B cell (primary cell): ENCODE measurements around the gene ARL3. TPM values are rescaled to one million over a fixed set of nuclear protein-coding genes. Genes with fewer than 3 reads are reported as not detected.
A peak's percentile ranks its signal among the peaks of the same experiment; 100 is the strongest.

Experiments used
- ATAC-seq: fragments of 200-7000 bp; cut with Tn5 transposase; one replicate; pipeline ENCODE4 v1.10.0; 2021; ENCODE audit warnings: low read depth, mild to moderate bottlenecking, moderate number of reproducible peaks, moderate library complexity
- CTCF ChIA-PET: fragments of 350-600 bp; sonication (Branson Sonifier 250); formaldehyde crosslinking; loops from one replicate; lab custom pipeline; 2021; ENCODE audit warnings: antibody characterized with exemption, inconsistent platforms; lab: Charles Lee
- POLR2A ChIA-PET: fragments of 350-600 bp; sonication (Branson Sonifier 250); formaldehyde crosslinking; loops from one replicate; lab custom pipeline; 2021; ENCODE audit warnings: antibody characterized with exemption; lab: Charles Lee
- DNase-seq: peaks from one replicate; pipeline ENCODE4 v3.0.0; 2013
- H2AFZ ChIP-seq: 2 replicates; pipeline ENCODE4 v1.6.1; 2012; ENCODE audit warnings: mild to moderate bottlenecking, low read depth, low read length; ENCODE audit not compliant: insufficient read depth, poor library complexity, severe bottlenecking
- H3K27ac ChIP-seq, 2 donors: 1 replicate in 1 of 2; 2 replicates in 1 of 2; pipeline ENCODE4 v1.5.1; 2012 to 2013; ENCODE audit warnings: low read length in 2 of 2, mild to moderate bottlenecking in 2 of 2, moderate library complexity in 1 of 2
- H3K27me3 ChIP-seq, 4 experiments: fragments of 200-600 bp in 1 of 4; sonication (generic) in 1 of 4; replicated peaks in 1 of 4; 1 replicate in 2 of 4; 2 replicates in 2 of 4; pipeline versions ENCODE4 v1.6.1 to v1.7.0; 2013 to 2016; ENCODE audit warnings: low read length in 3 of 4, mild to moderate bottlenecking in 2 of 4, mixed read lengths in 1 of 4, moderate library complexity in 1 of 4; ENCODE audit not compliant: insufficient read depth in 4 of 4, control insufficient read depth in 3 of 4; ENCODE audit errors: control extremely low read depth in 1 of 4
- H3K36me3 ChIP-seq, 2 experiments: replicated peaks in 1 of 2; 1 replicate in 1 of 2; 2 replicates in 1 of 2; pipeline versions ENCODE4 v1.6.1 to v1.7.1; 2013; ENCODE audit warnings: low read length in 1 of 2; ENCODE audit not compliant: insufficient read depth in 2 of 2, control insufficient read depth in 1 of 2; ENCODE audit errors: control extremely low read depth in 1 of 2, extremely low read depth in 1 of 2
- H3K4me1 ChIP-seq, 2 donors: fragments of 200-600 bp in 1 of 2; sonication (generic) in 1 of 2; 1 replicate in 1 of 2; 2 replicates in 1 of 2; pipeline versions ENCODE4 v1.5.1 to v1.6.1; 2013 to 2017; ENCODE audit warnings: low read length in 2 of 2; ENCODE audit not compliant: control insufficient read depth in 2 of 2, insufficient read depth in 2 of 2
- H3K4me2 ChIP-seq: replicated peaks from 2 replicates; pipeline ENCODE3; 2012; ENCODE audit warnings: mild to moderate bottlenecking, low read depth, low read length; ENCODE audit not compliant: poor library complexity, severe bottlenecking
- H3K4me3 ChIP-seq, 5 experiments: fragments of 200-600 bp in 1 of 5; sonication (generic) in 1 of 5; 1 replicate in 3 of 5; 2 replicates in 2 of 5; pipeline versions ENCODE4 v1.5.1 to v1.7.0; 2011 to 2016; ENCODE audit warnings: low read length in 4 of 5, mild to moderate bottlenecking in 4 of 5, low read depth in 2 of 5, control low read depth in 1 of 5, moderate library complexity in 1 of 5; ENCODE audit not compliant: insufficient read depth in 1 of 5; ENCODE audit errors: control extremely low read depth in 1 of 5, extremely low read depth in 1 of 5
- H3K79me2 ChIP-seq: fragments of 200-600 bp; sonication (generic); one replicate; pipeline ENCODE4 v1.6.0; 2016; ENCODE audit warnings: low read length; ENCODE audit not compliant: control insufficient read depth, insufficient read depth
- H3K9ac ChIP-seq: fragments of 200-600 bp; sonication (generic); 2 replicates; pipeline ENCODE4 v1.6.1; 2017; ENCODE audit warnings: mild to moderate bottlenecking, low read length, moderate library complexity
- H3K9me3 ChIP-seq, 3 donors: one replicate each; pipeline versions ENCODE4 v1.6.1 to v1.7.1; 2013; ENCODE audit warnings: low read length in 2 of 3; ENCODE audit not compliant: control insufficient read depth in 2 of 3, insufficient read depth in 1 of 3; ENCODE audit errors: control extremely low read depth in 1 of 3
- H4K20me1 ChIP-seq: 2 replicates; pipeline ENCODE4 v1.6.0; 2012; ENCODE audit warnings: mild to moderate bottlenecking, low read length; ENCODE audit not compliant: insufficient read depth, control insufficient read depth, poor library complexity, severe bottlenecking
- H3K27ac Mint-ChIP-seq: one replicate; pipeline ENCODE4 v1.8.0; 2021; ENCODE audit warnings: mixed read lengths
- H3K27me3 Mint-ChIP-seq: one replicate; pipeline ENCODE4 v1.8.0; 2021; ENCODE audit warnings: mixed read lengths
- H3K4me1 Mint-ChIP-seq: one replicate; pipeline ENCODE4 v1.8.0; 2021; ENCODE audit warnings: mixed read lengths
- H3K4me3 Mint-ChIP-seq: one replicate; pipeline ENCODE4 v1.8.0; 2021; ENCODE audit warnings: mixed read lengths
- H3K9me3 Mint-ChIP-seq: one replicate; pipeline ENCODE4 v1.8.0; 2022; ENCODE audit warnings: mixed read lengths; ENCODE audit not compliant: insufficient read depth
- CTCF ChIP-seq: fragments of 200-600 bp; IDR thresholded peaks from one replicate; pipeline ENCODE4 v1.8.0; 2022; ENCODE audit warnings: antibody characterized with exemption, mild to moderate bottlenecking
- EZH2 ChIP-seq: IDR thresholded peaks from 2 replicates; pipeline ENCODE4 v1.6.1; 2012; ENCODE audit warnings: borderline replicate concordance, low read depth, mild to moderate bottlenecking, moderate library complexity, low read length; ENCODE audit not compliant: insufficient read depth, poor library complexity, severe bottlenecking
- WGBS: methylation state at CpG from one replicate; pipeline ENCODE4 v1.1.5; 2013; ENCODE audit warnings: missing lambda C conversion rate; ENCODE audit not compliant: insufficient coverage; 5-methylcytosine and 5-hydroxymethylcytosine counted together
- intact Hi-C: fragments of 100-400 bp; cut with micrococcal nuclease; formaldehyde crosslinking; loops from one replicate; pipeline ENCODE4 v1.10.0; 2022
- polyA plus RNA-seq: library from polyadenylated mRNA; depleted of rRNA; stranded (reverse); fragments of >200 nt; gene quantifications from 2 replicates; pipeline ENCODE4 v1.2.3, GENCODE V29; 2012
- total RNA-seq, 2 donors: library from RNA; stranded (reverse); fragments of 120-200 nt in 1 of 2; gene quantifications; 1 replicate in 1 of 2; 2 replicates in 1 of 2; pipeline versions ENCODE4 v1.2.3 to v1.2.4, GENCODE V29; 2013 to 2022

ARL3 gene
- total and polyA plus RNA-seq, 2 donors (not counting 1 experiment from before 2014, with no cell fraction given) = 0.91 to 5.5 TPM

- peaks cover 42% of the 10 kb centered on the region for H3K4me1 Mint-ChIP-seq
- 33% methylated on average over 11 of the region's 16 CpGs for whole genome bisulfite sequencing
- peaks cover 31 to 34% of the 10 kb centered on the region in 2 donors for H3K4me1 ChIP-seq
- H3K27ac ChIP-seq = no peak overlapping the region
- H3K27ac Mint-ChIP-seq = peak overlapping the region; percentile 80
- ChIA-PET POLR2A (interaction anchor here (0.6 to 6.0 kb wide), 5 partner anchors 12 to 165 kb away, joined by 3 to 49 read pairs (median 4); partner anchors contain the start of genes ARL3 and TRIM8), CTCF (interaction anchor here (0.5 to 7.3 kb wide), 10 partner anchors 14 to 283 kb away, joined by 3 to 50 read pairs (median 3); partner anchors contain the start of genes ARL3, SFXN2 and TRIM8)
- no peaks in the 10 kb centered on the region for H3K36me3 ChIP-seq
- no peaks in the 10 kb centered on the region for H3K27me3 ChIP-seq
- no peaks in the 10 kb centered on the region for H3K9me3 ChIP-seq
- H3K9ac ChIP-seq = peak overlapping the region; percentile 15
- H3K27me3 Mint-ChIP-seq = no peaks in the 10 kb centered on the region
- H3K4me3 Mint-ChIP-seq = peak overlapping the region; percentile 70
- ATAC-seq = peak; percentile 57
- TF ChIP-seq EZH2 (no peak), CTCF (no peak)
- intact Hi-C loops = loop anchor here (2.0 to 5.0 kb wide), 2 partner anchors 31 to 36 kb away; partner anchors contain the start of genes ARL3, SFXN2 and TRIM8
- no peaks in the 10 kb centered on the region for H4K20me1 ChIP-seq
- peak; percentile 46 for DNase-seq
- no peaks in the 10 kb centered on the region for H3K79me2 ChIP-seq
- no peaks in the 10 kb centered on the region for H3K9me3 Mint-ChIP-seq
- peak overlapping the region; percentile 45 for H3K4me2 ChIP-seq
- no peak overlapping the region for H2AFZ ChIP-seq
- no peak overlapping the region for H3K4me3 ChIP-seq
Observed at GRCh38 chr10:102675666-102676533, 38.3 kb downstream of the ARL3 start.
